ENCODE measurements around the gene YBX1.

The YBX1 gene

DNA sequence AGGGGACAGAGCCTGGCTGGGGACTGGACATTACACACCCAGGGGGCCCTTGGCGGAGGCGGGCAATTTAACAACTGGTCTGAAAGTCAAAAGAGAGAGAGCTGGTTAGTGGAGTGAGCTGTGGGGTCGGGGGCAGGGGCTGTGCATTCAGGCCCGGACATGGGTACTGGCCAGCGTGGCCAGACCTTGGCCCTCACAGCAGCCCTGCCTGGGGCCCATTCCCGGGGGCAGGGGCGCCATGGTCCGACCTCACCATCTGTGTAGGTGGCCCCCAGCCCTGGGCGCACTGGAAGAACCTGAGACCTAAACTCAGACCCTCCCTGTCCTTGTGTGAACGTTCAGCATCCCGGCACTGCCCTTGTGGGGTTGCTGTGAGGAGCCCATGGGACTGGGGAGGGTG lies 52.8 kb downstream of the YBX1 start:
- no peak for DNase-seq (ENCODE audit: low read depth)

DNA sequence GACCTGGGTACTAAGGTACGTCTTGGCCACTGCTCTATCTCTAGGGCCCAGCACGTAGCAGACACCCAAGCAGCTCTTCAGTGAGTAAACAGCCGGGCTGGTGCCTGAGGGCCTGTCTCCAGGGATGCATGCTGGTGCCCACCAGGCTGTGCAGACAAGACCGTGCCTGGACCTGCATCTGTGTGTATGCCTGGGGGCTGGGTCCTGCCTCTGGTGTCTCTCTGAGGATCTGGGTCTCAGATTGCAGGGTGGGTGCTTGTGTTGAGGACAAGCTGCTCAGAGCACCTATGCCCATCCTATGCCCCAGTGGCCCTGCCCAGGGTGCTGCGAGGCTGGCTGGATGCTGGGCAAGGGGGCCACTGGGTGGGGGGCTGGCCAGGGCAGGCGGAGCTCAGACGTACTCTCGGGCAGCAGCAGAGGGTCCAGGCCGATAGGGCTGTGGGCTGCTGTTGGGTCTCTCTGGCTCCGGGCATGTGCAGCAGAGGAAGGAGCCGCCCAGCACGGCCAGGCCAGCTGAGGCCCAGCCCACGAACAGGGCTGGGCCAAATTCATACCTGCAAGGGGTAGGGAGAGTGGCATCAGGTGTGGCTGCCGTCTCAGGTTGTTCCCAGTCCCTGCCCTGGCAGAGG lies 53.4 kb downstream of the YBX1 start:
- no peak for DNase-seq (ENCODE audit: low read depth)

DNA sequence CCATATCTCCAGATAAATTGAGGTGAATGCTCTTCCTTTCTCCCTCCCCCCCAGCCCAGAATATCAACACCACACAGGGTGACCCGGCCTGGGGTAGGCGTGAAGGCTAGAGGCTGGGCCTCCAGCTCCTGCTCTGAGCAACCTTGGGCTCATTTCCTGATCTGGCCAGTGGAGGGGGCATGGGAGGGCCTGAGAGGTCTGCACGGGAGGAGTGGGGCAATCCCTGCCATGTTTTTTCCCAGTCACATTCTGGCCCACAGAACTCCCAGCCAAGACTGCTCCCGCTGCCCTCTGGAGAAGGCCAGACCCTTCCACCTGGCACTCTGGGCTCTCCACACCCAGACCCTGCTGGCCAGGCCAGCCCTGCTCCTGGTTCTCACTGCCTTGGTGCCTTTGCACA lies 53.9 kb downstream of the YBX1 start:
- DNase-seq (ENCODE audit: low read depth): no peak

DNA sequence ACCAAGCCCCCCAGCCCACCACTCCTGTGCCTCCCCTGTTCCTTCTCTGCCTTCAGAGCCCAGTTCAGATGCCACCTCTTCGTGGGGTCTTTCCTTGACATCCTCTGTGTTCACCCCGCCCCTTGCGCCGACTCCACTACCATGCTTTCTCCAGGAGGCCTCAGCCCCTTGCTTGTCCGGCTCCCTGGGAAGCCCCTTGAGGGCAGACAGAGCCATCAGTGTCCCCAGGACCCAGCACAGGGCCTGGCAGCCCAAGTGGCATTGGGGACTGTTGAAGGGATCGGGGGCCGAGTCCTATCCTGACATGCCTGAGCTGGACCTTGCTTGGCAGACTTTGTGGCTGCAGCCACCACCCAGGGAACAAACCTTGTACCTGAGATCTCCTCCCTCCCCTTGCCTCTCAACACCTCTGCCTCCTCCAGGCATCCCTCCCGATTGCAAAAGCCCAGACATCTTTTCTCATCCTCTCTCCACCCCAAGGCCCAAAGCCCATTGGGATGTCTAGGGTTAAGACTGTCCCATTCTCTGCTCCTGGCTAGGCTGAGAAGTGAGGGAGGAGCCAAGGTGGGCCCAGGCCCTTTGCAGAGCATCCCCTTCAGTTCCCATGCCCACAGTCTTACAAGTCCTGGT lies 54.5 kb downstream of the YBX1 start:
- no peak for DNase-seq (ENCODE audit: low read depth)

DNA sequence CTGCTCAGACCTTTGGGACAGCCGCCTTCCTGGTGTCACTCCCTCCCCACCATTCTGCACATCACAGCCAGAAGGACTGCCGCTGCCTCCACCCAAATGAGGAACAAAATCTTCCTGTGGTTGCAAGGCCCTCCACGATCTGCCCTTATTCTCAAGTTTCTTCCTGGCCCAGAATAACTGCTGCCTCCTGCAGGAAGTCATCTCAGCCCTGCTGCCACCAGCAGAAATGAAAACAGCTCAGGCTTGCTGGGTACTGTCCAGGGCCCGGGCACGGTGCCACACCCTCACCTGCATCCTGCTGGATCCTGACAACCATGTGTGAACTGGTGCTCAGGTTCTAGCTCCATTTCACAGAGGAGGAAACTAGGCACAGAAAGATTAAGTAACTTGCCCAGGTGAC lies 55.0 kb downstream of the YBX1 start:
- DNase-seq (ENCODE audit: low read depth): no peak

DNA sequence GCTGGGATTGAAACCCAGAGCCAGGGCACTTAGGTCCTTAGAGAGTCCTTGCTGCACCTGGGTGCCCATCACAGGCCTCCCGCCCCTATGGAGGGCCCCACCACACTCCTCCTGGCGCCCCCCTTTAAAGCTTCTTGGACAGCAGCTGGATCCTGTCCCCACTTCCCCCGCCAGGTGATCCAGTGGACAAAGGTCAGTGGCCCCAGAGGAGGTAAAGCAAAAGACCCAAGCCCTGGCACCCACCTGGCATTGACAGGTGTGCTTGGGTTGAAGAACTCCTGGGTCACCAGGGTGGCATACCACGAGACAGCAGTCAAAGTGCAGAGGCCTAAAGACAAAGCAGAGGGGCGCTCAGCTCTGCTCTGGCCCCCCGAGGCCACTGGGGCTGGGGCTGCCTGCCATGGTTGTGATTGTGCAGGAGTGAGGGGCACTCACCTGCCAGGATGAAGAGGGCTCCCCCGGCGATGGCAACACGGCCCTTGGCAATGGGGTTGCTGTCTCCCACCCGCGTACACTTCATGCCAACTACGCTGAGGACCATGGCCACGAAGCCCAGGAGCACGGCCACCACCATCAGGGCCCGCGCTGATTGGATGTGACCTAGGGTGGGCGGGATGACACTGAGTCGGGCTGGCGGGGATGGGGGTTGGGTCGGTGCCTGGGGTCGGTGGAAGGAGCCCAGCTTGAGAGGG lies 55.9 kb downstream of the YBX1 start:
- no peak for DNase-seq (ENCODE audit: low read depth)

DNA sequence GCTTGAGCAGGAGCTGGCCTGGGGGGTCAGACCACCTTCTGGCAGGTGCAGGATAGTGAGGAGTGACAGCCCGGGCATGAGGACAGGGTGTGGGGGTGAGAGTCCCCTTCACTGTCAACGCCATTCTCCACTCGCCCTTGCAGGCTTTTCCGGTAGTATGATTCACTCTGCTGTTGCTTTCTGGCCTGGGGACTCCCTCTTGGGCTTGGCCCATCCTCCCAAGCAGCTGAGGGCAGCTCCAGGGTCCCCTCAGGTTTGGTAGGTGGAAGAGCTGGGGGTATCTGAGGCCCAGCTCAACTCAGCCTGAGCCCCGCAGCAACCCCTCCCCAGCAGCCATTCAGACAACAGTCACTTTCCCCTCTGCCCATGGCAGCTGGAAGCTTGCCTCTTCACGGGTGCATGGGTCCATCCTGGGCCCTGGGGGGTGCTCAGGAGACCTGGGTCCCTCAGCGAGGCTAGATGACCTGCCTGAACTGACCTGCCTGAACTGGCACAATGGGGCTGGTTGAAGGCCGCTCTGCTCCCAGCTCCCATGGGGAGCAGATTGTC lies 56.5 kb downstream of the YBX1 start:
- DNase-seq (ENCODE audit: low read depth): no peak

DNA sequence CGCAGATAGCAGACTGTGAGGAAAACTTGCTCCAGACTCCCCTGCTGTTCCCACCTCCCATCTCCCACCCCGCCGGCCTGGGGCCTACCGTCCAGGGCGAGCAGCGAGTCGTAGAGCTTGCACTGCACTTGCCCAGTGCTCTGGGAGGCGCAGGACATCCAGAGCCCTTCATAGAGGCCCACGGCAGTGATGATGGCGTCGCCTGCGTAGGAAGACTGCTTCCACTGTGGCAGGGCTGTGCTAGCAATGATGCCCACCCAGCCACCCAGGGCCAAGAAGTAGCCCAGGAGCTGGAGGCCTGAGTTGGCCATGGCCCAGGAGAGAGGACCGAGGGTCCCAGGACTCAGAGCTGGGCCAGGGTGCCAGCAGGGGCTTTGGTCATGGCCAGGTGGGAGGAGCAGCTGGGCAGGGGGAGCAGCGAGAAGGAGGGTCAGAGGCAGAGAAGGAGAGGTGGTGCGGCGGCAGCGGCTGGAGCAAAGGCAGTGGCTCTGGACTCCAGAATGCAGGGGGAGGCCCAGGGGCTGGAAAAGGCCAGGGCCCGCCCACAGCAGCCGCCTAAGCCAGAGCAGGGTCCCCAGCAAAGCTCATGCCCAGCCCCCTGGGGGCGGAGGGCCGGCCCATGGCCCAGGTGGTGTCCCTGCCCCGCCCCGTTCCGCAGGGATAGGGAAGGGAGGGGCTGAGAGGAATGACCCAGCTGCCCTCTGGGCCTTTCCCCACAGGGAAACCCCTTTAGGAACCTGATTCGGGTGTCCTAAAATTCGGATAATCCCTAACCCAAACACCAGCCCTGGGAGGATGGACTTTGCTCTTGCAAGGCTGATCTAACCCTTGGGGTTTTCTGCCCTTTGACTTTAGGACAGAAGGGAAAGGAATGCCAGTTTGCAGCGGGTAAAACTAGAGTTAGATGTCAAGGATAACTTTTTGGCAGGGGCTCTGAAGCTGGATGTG lies 57.8 kb downstream of the YBX1 start, which contains the start of gene CLDN19:
TSS of gene CLDN19 (minus strand) at position 484 of the 948 bp plus-strand sequence. CDS start at position 311, 173 bp downstream.
- no peak for DNase-seq (ENCODE audit: low read depth)

DNA sequence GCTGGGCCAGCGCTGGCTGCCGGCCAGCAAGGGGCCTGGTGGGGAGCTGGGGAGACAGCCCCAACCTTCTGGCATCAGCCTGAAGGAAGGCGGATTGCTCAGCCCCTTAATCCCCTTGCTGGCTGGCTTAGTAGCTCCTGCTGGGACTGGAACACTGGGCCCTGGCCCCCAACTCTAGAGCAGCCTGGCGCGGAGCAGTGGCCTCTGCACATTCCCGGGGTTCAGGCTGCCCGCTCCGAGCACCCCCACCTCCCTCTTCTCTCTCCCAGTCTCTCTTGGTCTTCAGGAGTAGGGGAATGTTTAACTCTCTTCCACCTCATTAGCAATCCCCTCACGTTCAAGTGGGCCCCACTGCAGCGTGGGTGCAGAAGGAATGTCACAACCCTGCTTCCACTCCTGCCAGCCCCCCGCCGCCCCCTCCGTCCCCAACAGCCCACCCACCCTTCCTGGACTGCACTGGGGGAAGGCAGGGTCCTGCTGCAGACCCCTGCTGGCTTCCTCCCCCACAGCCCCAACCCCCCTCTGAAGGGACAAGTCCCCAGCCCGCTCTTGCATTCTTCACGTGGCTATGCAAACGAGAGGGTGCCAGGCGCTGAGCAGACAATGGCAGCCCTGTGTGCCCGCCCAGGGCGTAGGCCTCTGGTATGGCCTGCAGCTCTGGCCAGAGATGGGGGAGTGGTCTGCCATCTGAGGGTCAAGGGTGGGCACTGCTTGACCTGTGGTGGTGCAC lies 58.8 kb downstream of the YBX1 start:
- no peak for DNase-seq (ENCODE audit: low read depth)

DNA sequence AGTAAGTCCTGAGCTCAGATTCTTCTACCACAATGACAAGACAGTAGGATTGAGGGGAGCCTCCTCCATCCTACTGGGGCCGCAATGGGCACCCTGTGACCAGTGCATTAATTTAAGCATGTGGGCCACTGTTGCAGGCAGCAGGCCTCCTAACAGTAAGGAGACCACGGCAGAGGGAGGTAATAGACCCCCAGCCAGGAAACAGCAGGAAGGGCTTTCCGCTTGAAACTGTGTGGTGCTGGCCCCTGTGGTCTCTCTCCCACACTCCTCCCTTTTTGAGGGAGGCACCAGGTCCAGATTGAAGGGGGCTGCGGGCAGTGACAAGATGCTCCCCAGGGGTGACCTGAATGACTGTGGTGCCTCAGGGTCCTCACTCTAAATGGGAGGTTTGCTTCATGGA lies 59.5 kb downstream of the YBX1 start:
- DNase-seq (ENCODE audit: low read depth): no peak

DNA sequence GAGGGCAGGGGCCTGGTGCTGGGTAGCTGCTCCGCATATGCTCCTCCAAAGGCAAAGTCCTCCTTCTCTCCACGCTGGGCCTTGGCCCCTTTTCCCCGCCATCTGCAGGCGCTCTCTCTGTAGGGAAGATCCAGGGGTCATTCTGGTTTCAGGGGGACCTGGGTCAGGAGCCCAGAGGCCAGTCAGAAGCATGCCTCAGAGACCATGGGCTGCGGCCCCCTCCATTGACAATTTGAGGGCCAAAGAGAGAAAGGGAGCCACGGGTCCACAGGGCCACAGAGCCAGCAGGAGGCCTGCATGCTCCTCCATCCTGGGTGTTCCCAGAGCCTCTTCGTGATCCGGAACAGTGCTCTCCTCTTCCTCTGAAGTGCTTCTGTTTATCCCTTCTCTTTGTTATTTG lies 59.9 kb downstream of the YBX1 start:
- no peak for DNase-seq (ENCODE audit: low read depth)

DNA sequence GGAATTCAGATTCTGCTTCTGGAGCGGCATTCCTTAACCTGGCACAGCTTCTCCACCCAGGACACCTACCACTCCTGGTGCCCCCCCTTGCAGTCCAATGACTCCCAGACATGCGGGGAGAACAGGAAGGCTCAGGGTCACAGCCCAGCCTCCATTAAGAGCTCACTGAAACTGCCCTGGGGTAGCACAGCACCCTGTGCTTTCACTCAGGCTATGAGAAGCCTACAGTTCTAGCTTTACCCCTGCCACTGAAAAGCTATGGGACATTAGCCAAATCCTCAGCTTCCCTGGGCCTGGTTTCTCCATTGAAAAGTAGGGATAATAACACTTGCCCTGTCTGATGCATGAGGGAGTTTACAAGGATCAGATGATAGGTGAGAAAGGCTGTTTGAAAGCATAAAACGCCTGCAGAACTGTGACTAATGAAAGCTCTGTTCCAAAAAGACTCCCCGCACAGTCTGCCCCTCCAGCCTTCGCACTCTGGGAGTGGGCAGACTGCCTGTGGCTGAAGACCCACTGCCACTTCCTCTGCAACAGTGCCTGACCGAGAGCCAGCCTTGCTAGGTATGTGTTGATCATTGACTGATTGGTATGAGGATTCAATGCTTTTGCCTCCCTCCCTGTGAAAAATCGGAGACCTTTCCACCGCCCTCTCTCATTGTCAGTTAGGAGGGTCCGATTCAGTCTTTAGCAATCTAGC lies 60.5 kb downstream of the YBX1 start:
- DNase-seq (ENCODE audit: low read depth): no peak

DNA sequence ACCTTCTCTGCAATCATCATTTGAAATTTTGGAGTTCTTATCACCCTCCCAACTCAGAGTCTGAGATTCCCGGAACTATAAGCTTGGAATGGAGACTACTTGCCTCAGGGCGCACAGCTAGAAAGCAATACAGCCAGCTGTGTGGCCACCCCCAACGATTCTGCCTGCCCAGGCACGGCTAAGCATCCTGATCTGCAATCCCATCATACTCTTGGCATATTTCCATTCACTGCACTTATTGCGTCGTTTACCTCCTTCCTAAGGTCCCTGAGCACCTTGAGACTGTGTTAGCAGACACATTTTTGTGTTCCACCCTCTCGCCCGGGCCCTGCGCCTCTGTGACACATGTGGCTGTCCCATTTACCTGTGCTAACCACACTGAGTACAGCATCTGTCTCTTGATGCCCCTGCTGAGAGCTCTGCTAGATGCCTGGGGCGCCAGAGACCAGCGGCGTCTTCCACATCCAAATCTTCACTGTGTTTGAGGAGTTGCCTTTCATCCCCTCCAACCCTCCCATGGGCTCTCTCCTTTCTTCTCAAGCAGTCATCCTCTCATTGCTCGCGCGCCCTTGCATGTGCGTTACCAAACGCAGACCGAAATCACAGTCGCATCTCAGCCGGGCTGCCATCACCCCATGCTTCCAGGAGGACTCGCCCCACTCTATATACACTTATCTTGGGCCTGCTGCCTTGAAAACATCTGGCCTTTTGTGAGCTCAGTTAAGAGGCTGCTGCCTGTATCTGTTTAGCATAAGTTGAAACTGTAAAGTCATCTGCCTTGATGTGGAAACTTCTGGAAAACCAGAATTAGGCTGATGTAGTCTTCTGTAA lies 61.3 kb downstream of the YBX1 start:
- no peak for DNase-seq (ENCODE audit: low read depth)

DNA sequence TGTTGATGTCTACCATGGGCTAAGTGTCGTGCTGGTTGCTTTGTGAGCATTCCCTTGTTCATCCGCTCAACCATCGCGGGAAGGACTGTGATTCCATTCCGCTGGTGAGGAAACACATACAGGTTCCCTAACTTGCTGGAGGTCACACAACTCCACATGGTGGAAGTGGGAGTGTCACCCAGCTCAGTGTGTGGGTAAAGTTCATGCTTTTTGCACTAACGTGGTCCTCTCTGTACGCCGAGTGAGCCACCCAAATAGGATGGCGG lies 61.9 kb downstream of the YBX1 start:
- DNase-seq (ENCODE audit: low read depth): no peak

DNA sequence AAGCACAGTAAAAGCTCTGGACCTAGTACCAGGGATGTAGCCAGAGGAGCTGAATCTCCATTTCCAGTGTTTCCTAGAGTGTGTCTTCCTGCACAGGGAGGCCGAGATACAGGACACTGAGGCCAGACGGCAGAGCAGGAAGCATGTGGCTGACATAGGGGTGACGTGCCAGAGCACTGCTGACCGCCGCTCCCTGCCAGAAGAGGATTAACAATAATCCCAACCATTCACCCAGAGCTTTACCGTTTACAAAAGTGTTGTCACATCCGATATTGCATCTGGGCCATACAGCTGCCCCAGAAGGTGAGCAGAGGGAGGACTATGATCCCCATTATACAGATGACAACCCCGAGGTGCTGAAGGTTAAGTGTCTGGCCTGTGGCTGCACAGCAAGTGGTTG lies 63.6 kb downstream of the YBX1 start:
- DNase-seq (ENCODE audit: low read depth): no peak

DNA sequence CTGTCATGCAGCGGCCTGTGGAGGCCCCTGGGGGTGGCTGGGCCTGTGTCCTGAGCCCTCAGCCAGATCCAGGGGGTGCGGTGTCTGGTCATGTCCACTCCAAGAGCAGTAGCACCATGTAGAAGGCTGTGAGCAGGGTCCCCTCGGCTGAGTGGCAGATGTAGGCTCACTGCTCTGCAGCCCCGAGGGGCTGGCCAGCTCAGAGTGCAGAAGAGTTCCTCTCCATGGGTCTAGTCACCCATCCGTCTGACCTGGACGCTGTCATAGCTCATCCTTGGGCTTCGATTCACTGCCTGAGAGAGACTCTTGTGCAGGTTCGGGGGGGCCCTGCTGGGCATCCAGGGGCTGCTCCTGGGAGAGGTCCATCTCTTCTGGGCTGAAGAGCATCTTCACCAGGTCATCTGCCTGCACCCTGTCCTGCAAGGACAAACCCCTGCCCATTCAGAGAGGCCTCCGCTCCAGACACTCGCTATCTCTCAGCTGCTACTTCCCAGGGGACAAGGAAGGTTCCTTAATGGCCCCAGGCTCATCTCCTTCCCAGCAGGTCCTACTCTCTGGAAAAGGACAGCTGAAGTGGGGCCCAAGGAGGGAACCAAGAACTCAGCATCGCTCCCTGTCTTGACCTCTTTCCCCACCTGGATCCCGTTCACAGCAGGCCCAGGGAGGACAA lies 64.4 kb downstream of the YBX1 start:
- no peak for DNase-seq (ENCODE audit: low read depth)

DNA sequence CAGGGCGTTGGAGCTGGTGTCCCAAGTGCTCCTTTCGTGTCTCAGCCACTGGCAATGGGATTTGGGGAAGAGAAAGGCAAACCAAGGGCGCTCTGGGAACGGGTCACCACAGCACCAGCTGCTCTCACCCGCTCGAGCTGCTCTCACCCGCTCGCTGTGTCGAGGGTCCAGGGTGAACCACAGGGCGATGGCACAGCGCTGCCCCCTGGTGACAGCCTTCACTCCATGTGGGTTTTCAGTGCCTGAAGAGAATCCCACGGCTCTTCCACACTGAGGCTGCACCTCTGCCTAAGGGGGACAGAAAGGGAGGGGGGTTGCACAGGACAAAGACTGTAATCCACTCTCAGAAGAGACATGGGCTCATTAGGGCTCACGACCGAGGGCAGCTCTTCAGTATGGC lies 64.9 kb downstream of the YBX1 start:
- no peak for DNase-seq (ENCODE audit: low read depth)

DNA sequence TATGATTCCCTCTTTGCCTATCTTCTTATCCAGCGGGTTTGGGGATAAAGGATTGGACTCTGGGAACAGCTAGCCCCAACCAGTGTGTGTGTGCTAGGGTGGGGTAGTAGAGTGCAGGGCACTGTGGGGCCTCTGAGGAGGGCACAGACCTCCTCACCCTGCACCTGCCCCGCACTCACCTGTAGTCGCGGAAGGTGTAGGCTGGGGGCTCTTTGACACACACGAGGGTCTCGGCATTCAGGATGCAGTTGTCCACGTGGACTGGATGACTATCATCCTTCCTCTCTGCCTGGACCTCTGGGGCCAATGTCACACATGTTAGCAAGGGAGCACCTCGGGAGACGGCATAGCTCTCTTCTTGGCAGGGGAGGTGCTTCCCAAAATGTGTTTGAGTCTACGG lies 65.8 kb downstream of the YBX1 start:
- no peak for DNase-seq (ENCODE audit: low read depth)
